Measurements from ENCODE around the gene CARM1. TPM values are rescaled to one million over a fixed set of nuclear protein-coding genes. Genes with fewer than 3 reads are reported as not detected.
A peak's percentile ranks its signal among the peaks of the same experiment; 100 is the strongest.
"Not testable (repeated sequence)": the region's sequence is repeated elsewhere in the genome, so short reads cannot be mapped to it uniquely, and the experiment has no call there.

CARM1 gene
- total and polyA plus RNA-seq, 2 of the 13 experiments (the other 11 are each of a cell fraction or from before 2014, with no cell fraction given), result 27.6 to 55.8 TPM

- H4K20me1 ChIP-seq (ENCODE audit: insufficient read depth, low read length); H3K9ac ChIP-seq (ENCODE audit: insufficient read depth, low read depth, low read length); FAIRE-seq; H3K79me2 ChIP-seq (ENCODE audit: insufficient read depth, low read length); DNase-seq (ENCODE audit: low spot score); H3K9me3 ChIP-seq (ENCODE audit: low read length); H3K27ac ChIP-seq (ENCODE audit: extremely low read length, insufficient read depth, low read length); in situ Hi-C loops (cut with HindIII; ENCODE audit: extremely low pct_ligation_motif_present, low pct_unique_long_range_greater_than_20kb); H3K27me3 ChIP-seq (ENCODE audit: control insufficient read depth in 1 of 2, insufficient read depth in 2 of 2, low read length in 2 of 2); H3K36me3 ChIP-seq (replicated peaks in 1 of 2; ENCODE audit: control insufficient read depth in 1 of 2, insufficient read depth in 2 of 2, low read length in 2 of 2); BruUV-seq (replicated peaks); H2AFZ ChIP-seq (ENCODE audit: low read length): not testable (repeated sequence)
- WGBS (ENCODE audit: low lambda C conversion rate), result 14% methylated on average over 14 of the region's 14 CpGs
- Histone ChIP-seq H3K4me1 (ENCODE audit: insufficient read depth, low read length) (peaks cover 63% of the 10 kb centered on the region), H3K4me2 (ENCODE audit: low read depth, low read length) (peak overlapping the region; percentile 48), H3K4me3 (replicated peaks in 1 of 3; ENCODE audit: insufficient read depth in 1 of 3, low read depth in 2 of 3, low read length in 3 of 3) (peak overlapping the region in 1 of 3 experiments; percentile 29; a peak in 3 of 6 replicates)
- CTCF ChIA-PET (ENCODE audit: low intra/inter-chr PET ratio, low total read pairs), result interaction anchor here (1.1 to 1.7 kb wide), 2 partner anchors 34 to 70 kb away, joined by 3 to 4 read pairs; no protein-coding TSS in a partner anchor
- intact Hi-C loops (cut with micrococcal nuclease; ENCODE audit: unreplicated experiment), result loop anchor here (5.0 kb wide), 1 partner anchor 71 kb away; no protein-coding TSS in a partner anchor
- POLR2A ChIA-PET, result interaction anchor here (0.7 to 1.7 kb wide), 7 partner anchors 13 to 224 kb away, joined by 3 to 17 read pairs (median 3); partner anchors contain the start of genes LDLR and SMARCA4
- ATAC-seq, result peak; percentile 30
- TF ChIP-seq ZNF770 (CRISPR knock-in tag; IDR thresholded peaks at IDR 0.05) (peak; percentile 40; the same call in 1 of the 2 replicates), CEBPG (CRISPR knock-in tag; IDR thresholded peaks at IDR 0.05) (peak; percentile 46; the same call in 1 of the 2 replicates), SAP130 (CRISPR knock-in tag; IDR thresholded peaks at IDR 0.05; ENCODE audit: low read depth) (peak; percentile 14), ZNF362 (CRISPR knock-in tag; IDR thresholded peaks at IDR 0.05; ENCODE audit: borderline replicate concordance) (peak; percentile 81; the same call in 1 of the 2 replicates), ZNF574 (CRISPR knock-in tag; IDR thresholded peaks at IDR 0.05) (0 out of 2 replicates have a peak, but pooled peaks have one; percentile 20), ZMYM3 (CRISPR knock-in tag; IDR thresholded peaks at IDR 0.05) (0 out of 2 replicates have a peak, but pooled peaks have one; percentile 5), ZNF501 (CRISPR knock-in tag; IDR thresholded peaks at IDR 0.05) (peak; percentile 47; the same call in 1 of the 2 replicates), ZNF460 (CRISPR knock-in tag; IDR thresholded peaks at IDR 0.05; ENCODE audit: borderline replicate concordance) (peak; percentile 55; the same call in 1 of the 2 replicates), ZNF335 (CRISPR knock-in tag; IDR thresholded peaks at IDR 0.05) (0 out of 2 replicates have a peak, but pooled peaks have one; percentile 8)
Measured at GRCh38 chr19:10941649-10942048, 70.3 kb downstream of the CARM1 start.

- CTCF ChIA-PET (ENCODE audit: low intra/inter-chr PET ratio, low total read pairs), result interaction anchor here (1.7 kb wide), 1 partner anchor 68 kb away, joined by 4 read pairs; no protein-coding TSS in a partner anchor
Measured at GRCh38 chr19:10943412-10943811, 72.1 kb downstream of the CARM1 start.

More at GRCh38 chr19:10943412-10943811, 72.1 kb downstream of the CARM1 start:
- BruUV-seq (replicated peaks); H2AFZ ChIP-seq (ENCODE audit: low read length); H3K4me2 ChIP-seq (ENCODE audit: low read depth, low read length); H3K27ac ChIP-seq (ENCODE audit: extremely low read length, insufficient read depth, low read length); H3K4me3 ChIP-seq (replicated peaks in 1 of 3; ENCODE audit: insufficient read depth in 1 of 3, low read depth in 2 of 3, low read length in 3 of 3); FAIRE-seq; H3K9ac ChIP-seq (ENCODE audit: insufficient read depth, low read depth, low read length); ATAC-seq; DNase-seq (ENCODE audit: low spot score); H3K27me3 ChIP-seq (ENCODE audit: control insufficient read depth in 1 of 2, insufficient read depth in 2 of 2, low read length in 2 of 2); POLR2A ChIA-PET; H3K79me2 ChIP-seq (ENCODE audit: insufficient read depth, low read length); in situ Hi-C loops (cut with HindIII; ENCODE audit: extremely low pct_ligation_motif_present, low pct_unique_long_range_greater_than_20kb); H3K9me3 ChIP-seq (ENCODE audit: low read length); H4K20me1 ChIP-seq (ENCODE audit: insufficient read depth, low read length); H3K36me3 ChIP-seq (replicated peaks in 1 of 2; ENCODE audit: control insufficient read depth in 1 of 2, insufficient read depth in 2 of 2, low read length in 2 of 2): not testable (repeated sequence)
- H3K4me1 ChIP-seq (ENCODE audit: insufficient read depth, low read length), result peaks cover 63% of the 10 kb centered on the region
- WGBS (ENCODE audit: low lambda C conversion rate), result 90% methylated on average over 4 of the region's 4 CpGs
- intact Hi-C loops (cut with micrococcal nuclease; ENCODE audit: unreplicated experiment), result loop anchor here (5.0 kb wide), 1 partner anchor 69 kb away; no protein-coding TSS in a partner anchor
